Measurements from ENCODE around the gene THRB. TPM values are rescaled to one million over a fixed set of nuclear protein-coding genes. Genes with fewer than 3 reads are reported as not detected.

The THRB gene
- polyA plus RNA-seq, 1 of the 3 experiments (the other 2 are of a cell fraction) = 0.02 TPM

- Histone ChIP-seq H3K79me2 (ENCODE audit: insufficient read depth) (no peaks in the 10 kb centered on the region), H3K36me3 (replicated peaks in 1 of 2; ENCODE audit: control insufficient read depth in 1 of 2, insufficient read depth in 2 of 2, low read length in 1 of 2) (no peaks in the 10 kb centered on the region), H3K4me2 (no peak overlapping the region), H3K4me1 (ENCODE audit: control insufficient read depth in 1 of 2, insufficient read depth in 2 of 2, low read depth in 1 of 2, low read length in 1 of 2) (no peaks in the 10 kb centered on the region), H3K9me2 (no peaks in the 10 kb centered on the region), H3K9me3 (no peaks in the 10 kb centered on the region), H3K27ac (ENCODE audit: low read depth in 2 of 2, low read length in 1 of 2) (no peak overlapping the region), H3F3A (replicated peaks; ENCODE audit: insufficient read depth) (no peaks in the 10 kb centered on the region), H3K4me3 (ENCODE audit: low read depth in 2 of 2, low read length in 1 of 2) (no peak overlapping the region), H3K27me3 (ENCODE audit: insufficient read depth) (no peaks in the 10 kb centered on the region), H2AFZ (ENCODE audit: low read depth) (no peak overlapping the region), H4K20me1 (ENCODE audit: insufficient read depth) (no peaks in the 10 kb centered on the region), H3K9ac (no peak overlapping the region)
- TF ChIP-seq NFIC (IDR thresholded peaks at IDR 0.05; ENCODE audit: borderline replicate concordance) (no peak), JUND (IDR thresholded peaks at IDR 0.05) (no peak), SMC3 (IDR thresholded peaks at IDR 0.05; ENCODE audit: low read depth, low read length) (no peak), EZH2phosphoT487 (IDR thresholded peaks at IDR 0.05; ENCODE audit: borderline replicate concordance, low read depth) (no peak), TEAD4 (IDR thresholded peaks at IDR 0.05; ENCODE audit: borderline replicate concordance, insufficient read depth) (no peak), POLR2AphosphoS5 (IDR thresholded peaks at IDR 0.05; ENCODE audit: low read depth, low read length) (no peak), RFX5 (IDR thresholded peaks at IDR 0.05; ENCODE audit: low read length) (no peak), CTCF (IDR thresholded peaks at IDR 0.05) (no peak), GABPA (IDR thresholded peaks at IDR 0.05; ENCODE audit: low read depth) (no peak), MEF2A (IDR thresholded peaks at IDR 0.05; ENCODE audit: borderline replicate concordance, low read depth) (no peak)
- CTCF ChIA-PET = no interaction called here
- DNase-seq = no peak
- POLR2A ChIA-PET = no interaction called here
Observed at GRCh38 chr3:24355806-24356205, 138.8 kb downstream of the THRB start.

- Histone ChIP-seq H2AFZ (ENCODE audit: low read depth) (no peak overlapping the region), H3K4me3 (ENCODE audit: low read depth in 2 of 2, low read length in 1 of 2) (no peak overlapping the region), H3K36me3 (replicated peaks in 1 of 2; ENCODE audit: control insufficient read depth in 1 of 2, insufficient read depth in 2 of 2, low read length in 1 of 2) (no peaks in the 10 kb centered on the region), H3K27me3 (ENCODE audit: insufficient read depth) (no peaks in the 10 kb centered on the region), H3K4me2 (no peak overlapping the region), H3K9me2 (no peaks in the 10 kb centered on the region), H3F3A (replicated peaks; ENCODE audit: insufficient read depth) (no peaks in the 10 kb centered on the region), H3K4me1 (ENCODE audit: control insufficient read depth in 1 of 2, insufficient read depth in 2 of 2, low read depth in 1 of 2, low read length in 1 of 2) (no peaks in the 10 kb centered on the region), H3K79me2 (ENCODE audit: insufficient read depth) (no peaks in the 10 kb centered on the region), H3K9ac (no peak overlapping the region), H3K27ac (ENCODE audit: low read depth in 2 of 2, low read length in 1 of 2) (no peak overlapping the region), H4K20me1 (ENCODE audit: insufficient read depth) (no peaks in the 10 kb centered on the region), H3K9me3 (no peaks in the 10 kb centered on the region)
- TF ChIP-seq FOSL2 (IDR thresholded peaks at IDR 0.05; ENCODE audit: borderline replicate concordance, low read depth) = no peak
- no peak for TF ChIP-seq YY1 (IDR thresholded peaks at IDR 0.05; ENCODE audit: low read depth)
- no peak for TF ChIP-seq TEAD4 (IDR thresholded peaks at IDR 0.05; ENCODE audit: borderline replicate concordance, insufficient read depth)
- no peak for TF ChIP-seq FOXM1 (IDR thresholded peaks at IDR 0.05; ENCODE audit: low read depth)
- no peak for TF ChIP-seq RAD21 (IDR thresholded peaks at IDR 0.05; ENCODE audit: low read length)
- no peak for TF ChIP-seq JUND (IDR thresholded peaks at IDR 0.05)
- TF ChIP-seq POLR2AphosphoS5 (IDR thresholded peaks at IDR 0.05; ENCODE audit: low read depth, low read length) = no peak
- TF ChIP-seq RCOR1 (IDR thresholded peaks at IDR 0.05; ENCODE audit: low read length) = no peak
- no peak for TF ChIP-seq SIN3A (IDR thresholded peaks at IDR 0.05; ENCODE audit: borderline replicate concordance, low read depth, low read length)
- TF ChIP-seq ZBTB33 (IDR thresholded peaks at IDR 0.05; ENCODE audit: borderline replicate concordance, low read depth) = no peak
- no peak for TF ChIP-seq MEF2A (IDR thresholded peaks at IDR 0.05; ENCODE audit: borderline replicate concordance, low read depth)
- no peak for DNase-seq
- ChIA-PET CTCF (no interaction called here), POLR2A (no interaction called here)
Observed at GRCh38 chr3:24354230-24354629, 140.4 kb downstream of the THRB start.
